SK-N-SH (cell line): ENCODE measurements around the gene EPHA5.

Experiments
- ELF1 ChIP-seq: IDR thresholded peaks from 2 replicates; pipeline ENCODE4 v1.4.0; 2012
- PBX3 ChIP-seq: IDR thresholded peaks from 2 replicates; pipeline ENCODE4; 2012
- RXRA ChIP-seq: IDR thresholded peaks from 2 replicates; pipeline ENCODE4 v1.4.0; 2012; ENCODE audit warnings: low read depth, mild to moderate bottlenecking, borderline replicate concordance
- TF ChIP-seq, protein P1 (sequence below): fragments of 200-600 bp; sonication (generic); IDR thresholded peaks from 2 replicates; pipeline ENCODE4 v1.6.1; 2017; ENCODE audit warnings: antibody characterized with exemption, mild to moderate bottlenecking, moderate library complexity
- TF ChIP-seq, protein P2 (sequence below): IDR thresholded peaks from 2 replicates; pipeline ENCODE4 v1.4.0; 2012; ENCODE audit warnings: low read depth

- TF ChIP-seq, protein P1, sequence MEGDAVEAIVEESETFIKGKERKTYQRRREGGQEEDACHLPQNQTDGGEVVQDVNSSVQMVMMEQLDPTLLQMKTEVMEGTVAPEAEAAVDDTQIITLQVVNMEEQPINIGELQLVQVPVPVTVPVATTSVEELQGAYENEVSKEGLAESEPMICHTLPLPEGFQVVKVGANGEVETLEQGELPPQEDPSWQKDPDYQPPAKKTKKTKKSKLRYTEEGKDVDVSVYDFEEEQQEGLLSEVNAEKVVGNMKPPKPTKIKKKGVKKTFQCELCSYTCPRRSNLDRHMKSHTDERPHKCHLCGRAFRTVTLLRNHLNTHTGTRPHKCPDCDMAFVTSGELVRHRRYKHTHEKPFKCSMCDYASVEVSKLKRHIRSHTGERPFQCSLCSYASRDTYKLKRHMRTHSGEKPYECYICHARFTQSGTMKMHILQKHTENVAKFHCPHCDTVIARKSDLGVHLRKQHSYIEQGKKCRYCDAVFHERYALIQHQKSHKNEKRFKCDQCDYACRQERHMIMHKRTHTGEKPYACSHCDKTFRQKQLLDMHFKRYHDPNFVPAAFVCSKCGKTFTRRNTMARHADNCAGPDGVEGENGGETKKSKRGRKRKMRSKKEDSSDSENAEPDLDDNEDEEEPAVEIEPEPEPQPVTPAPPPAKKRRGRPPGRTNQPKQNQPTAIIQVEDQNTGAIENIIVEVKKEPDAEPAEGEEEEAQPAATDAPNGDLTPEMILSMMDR: no peak
- TF ChIP-seq RXRA: no peak
- TF ChIP-seq, protein P2, sequence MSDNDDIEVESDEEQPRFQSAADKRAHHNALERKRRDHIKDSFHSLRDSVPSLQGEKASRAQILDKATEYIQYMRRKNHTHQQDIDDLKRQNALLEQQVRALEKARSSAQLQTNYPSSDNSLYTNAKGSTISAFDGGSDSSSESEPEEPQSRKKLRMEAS: no peak
- TF ChIP-seq ELF1: no peak
- no peak for TF ChIP-seq PBX3
Observed at GRCh38 chr4:65521666-65522065, 148.6 kb downstream of the EPHA5 start.
